ENCODE data around the gene HDAC10. TPM values are rescaled to one million over a fixed set of nuclear protein-coding genes. Genes with fewer than 3 reads are reported as not detected.
A peak's percentile ranks its signal among the peaks of the same experiment; 100 is the strongest.

HDAC10 gene
- total RNA-seq, 1 donor from 2014 or later = 24.4 TPM

- DNase-seq (ENCODE audit: low spot score) = no peak
These were observed 6.0 kb upstream of the HDAC10 start for GRCh38 chr22:50257041-50257440.

- no peak for DNase-seq (ENCODE audit: low spot score)
These were observed 5.3 kb upstream of the HDAC10 start for GRCh38 chr22:50256258-50256862.

GRCh38 chr22:50255607-50256006 is 4.5 kb upstream of the HDAC10 start:
- DNase-seq (ENCODE audit: low spot score) = no peak

GRCh38 chr22:50255099-50255498 is 4.0 kb upstream of the HDAC10 start:
- no peak for DNase-seq (ENCODE audit: low spot score)

GRCh38 chr22:50253941-50254340 is 2.9 kb upstream of the HDAC10 start:
- no peak for DNase-seq (ENCODE audit: low spot score)

GRCh38 chr22:50253046-50253915 is 2.2 kb upstream of the HDAC10 start:
- no peak for DNase-seq (ENCODE audit: low spot score)

- no peak for DNase-seq (ENCODE audit: low spot score)
These were observed 1.3 kb upstream of the HDAC10 start for GRCh38 chr22:50252082-50253045.

- no peak for DNase-seq (ENCODE audit: low spot score)
These were observed 514 bp upstream of the HDAC10 start for GRCh38 chr22:50251477-50252081.

- no peak for DNase-seq (ENCODE audit: low spot score)
These were observed 863 bp downstream of the HDAC10 start for GRCh38 chr22:50250249-50250554.

- no peak for DNase-seq (ENCODE audit: low spot score)
These were observed 1.5 kb downstream of the HDAC10 start for GRCh38 chr22:50249341-50250248.

GRCh38 chr22:50248196-50249081 is 2.6 kb downstream of the HDAC10 start:
- DNase-seq (ENCODE audit: low spot score) = no peak

- DNase-seq (ENCODE audit: low spot score) = no peak
These were observed 3.3 kb downstream of the HDAC10 start for GRCh38 chr22:50247748-50248147.

- no peak for DNase-seq (ENCODE audit: low spot score)
These were observed 4.6 kb downstream of the HDAC10 start for GRCh38 chr22:50246242-50247175.

GRCh38 chr22:50245214-50246072 is 5.6 kb downstream of the HDAC10 start:
- no peak for DNase-seq (ENCODE audit: low spot score)

GRCh38 chr22:50244420-50245213 is 6.4 kb downstream of the HDAC10 start, which contains the start of gene TUBGCP6:
TUBGCP6 (minus strand) TSS chr22:50245023; CDS start chr22:50244459, 564 bp downstream.
- DNase-seq (ENCODE audit: low spot score) = peak; percentile 98
